Bronchial epithelial cell (primary cell): ENCODE results near the gene PANK4. TPM values are rescaled to one million over a fixed set of nuclear protein-coding genes. Genes with fewer than 3 reads are reported as not detected.

Source experiments
- DNase-seq: peaks from one replicate; pipeline ENCODE4 v3.0.0-alpha.2; 2010; ENCODE audit warnings: low read depth
- FAIRE-seq: peaks from 2 replicates; lab custom pipeline; 2011; peaks lifted over from hg19 to GRCh38; lab: Jason Lieb, UNC
- H3K27me3 ChIP-seq: 2 replicates; pipeline ENCODE4 v1.5.1; 2011; ENCODE audit warnings: low read length; ENCODE audit not compliant: control insufficient read depth, insufficient read depth
- H3K36me3 ChIP-seq: 2 replicates; pipeline ENCODE4 v1.5.1; 2011; ENCODE audit warnings: low read length; ENCODE audit not compliant: control insufficient read depth, insufficient read depth
- H3K4me3 ChIP-seq: 2 replicates; pipeline ENCODE4 v1.5.1; 2011; ENCODE audit warnings: mild to moderate bottlenecking, low read depth, low read length, control low read depth
- total RNA-seq: library from RNA; depleted of rRNA; stranded (reverse); fragments of >200 nt; gene quantifications from 2 replicates; pipeline ENCODE4 v1.2.1, GENCODE V29; 2014
- TF ChIP-seq, protein P1 (sequence below): IDR thresholded peaks from 2 replicates; pipeline ENCODE4 v1.5.1; 2011; ENCODE audit warnings: mild to moderate bottlenecking, moderate library complexity, low read length, control low read depth, inconsistent platforms; ENCODE audit not compliant: insufficient read depth, severe bottlenecking

The PANK4 gene
- total RNA-seq, 1 donor from 2014 or later: 29.2 TPM

DNA sequence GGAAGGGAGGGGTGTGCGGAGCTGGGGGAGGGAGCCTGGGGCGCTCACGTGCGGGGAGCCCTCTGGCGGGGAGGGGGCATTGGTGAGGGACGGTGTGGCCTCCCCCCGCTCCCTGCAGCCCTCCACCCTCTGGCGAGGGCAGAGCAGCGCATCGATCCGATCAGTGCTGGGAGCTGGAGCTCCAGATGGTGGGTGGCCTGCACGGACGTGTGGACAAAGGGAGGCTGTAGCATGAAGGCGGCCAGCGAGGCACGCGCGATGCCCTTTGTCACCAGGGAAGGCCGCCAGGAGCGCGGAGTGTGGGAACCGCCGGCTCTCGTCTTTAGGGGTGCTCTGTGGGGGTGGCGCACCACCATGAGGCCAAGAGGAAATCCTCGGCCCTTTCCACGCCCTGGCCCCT lies 9.1 kb upstream of the PANK4 start:
- H3K27me3 ChIP-seq: no peaks in the 10 kb centered on the region
- FAIRE-seq: no peak
- TF ChIP-seq, protein P1, sequence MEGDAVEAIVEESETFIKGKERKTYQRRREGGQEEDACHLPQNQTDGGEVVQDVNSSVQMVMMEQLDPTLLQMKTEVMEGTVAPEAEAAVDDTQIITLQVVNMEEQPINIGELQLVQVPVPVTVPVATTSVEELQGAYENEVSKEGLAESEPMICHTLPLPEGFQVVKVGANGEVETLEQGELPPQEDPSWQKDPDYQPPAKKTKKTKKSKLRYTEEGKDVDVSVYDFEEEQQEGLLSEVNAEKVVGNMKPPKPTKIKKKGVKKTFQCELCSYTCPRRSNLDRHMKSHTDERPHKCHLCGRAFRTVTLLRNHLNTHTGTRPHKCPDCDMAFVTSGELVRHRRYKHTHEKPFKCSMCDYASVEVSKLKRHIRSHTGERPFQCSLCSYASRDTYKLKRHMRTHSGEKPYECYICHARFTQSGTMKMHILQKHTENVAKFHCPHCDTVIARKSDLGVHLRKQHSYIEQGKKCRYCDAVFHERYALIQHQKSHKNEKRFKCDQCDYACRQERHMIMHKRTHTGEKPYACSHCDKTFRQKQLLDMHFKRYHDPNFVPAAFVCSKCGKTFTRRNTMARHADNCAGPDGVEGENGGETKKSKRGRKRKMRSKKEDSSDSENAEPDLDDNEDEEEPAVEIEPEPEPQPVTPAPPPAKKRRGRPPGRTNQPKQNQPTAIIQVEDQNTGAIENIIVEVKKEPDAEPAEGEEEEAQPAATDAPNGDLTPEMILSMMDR: no peak
- no peak for DNase-seq
- no peak overlapping the region for H3K4me3 ChIP-seq
- H3K36me3 ChIP-seq: no peaks in the 10 kb centered on the region

DNA sequence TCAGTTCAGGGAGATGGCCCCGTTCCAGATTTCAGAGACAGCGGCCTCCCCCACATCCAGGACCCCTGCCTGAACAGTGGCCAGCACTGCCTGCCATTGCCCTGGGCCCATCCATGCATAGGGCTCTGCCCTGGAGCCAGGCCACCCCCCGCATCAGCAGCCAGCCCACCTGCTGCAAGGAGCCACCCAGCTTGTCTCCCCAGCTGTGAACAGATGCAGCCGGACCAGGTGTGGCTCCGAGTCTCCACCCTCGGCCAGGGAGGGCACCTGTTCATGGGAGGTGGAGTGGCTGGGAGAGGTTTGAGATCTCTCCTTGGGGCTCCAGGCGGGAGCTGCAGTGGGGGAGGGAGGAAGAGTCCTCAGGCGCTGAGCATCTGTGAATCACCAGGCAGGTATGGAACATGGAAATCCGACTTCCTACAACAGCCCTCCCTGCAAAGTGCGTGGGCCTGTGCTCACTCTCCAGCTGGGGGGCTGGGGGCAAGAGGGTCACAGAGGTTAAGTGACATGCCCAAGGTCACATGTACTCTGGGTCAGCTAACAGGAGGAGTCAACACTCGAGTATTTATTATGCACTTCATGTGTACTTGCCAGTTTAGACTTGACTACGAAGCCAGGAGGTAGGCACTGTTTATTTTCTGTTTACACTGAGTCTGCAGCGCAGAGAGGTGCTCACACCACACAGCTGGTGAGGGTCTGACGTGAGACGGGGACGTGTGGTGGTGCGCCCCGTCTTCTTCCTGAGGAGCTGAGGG lies 8.5 kb upstream of the PANK4 start:
- DNase-seq (peak; percentile 95), FAIRE-seq (peak; percentile 94)
- H3K36me3 ChIP-seq: no peaks in the 10 kb centered on the region
- H3K4me3 ChIP-seq: no peak overlapping the region
- TF ChIP-seq, protein P1: no peak
- H3K27me3 ChIP-seq: no peaks in the 10 kb centered on the region

DNA sequence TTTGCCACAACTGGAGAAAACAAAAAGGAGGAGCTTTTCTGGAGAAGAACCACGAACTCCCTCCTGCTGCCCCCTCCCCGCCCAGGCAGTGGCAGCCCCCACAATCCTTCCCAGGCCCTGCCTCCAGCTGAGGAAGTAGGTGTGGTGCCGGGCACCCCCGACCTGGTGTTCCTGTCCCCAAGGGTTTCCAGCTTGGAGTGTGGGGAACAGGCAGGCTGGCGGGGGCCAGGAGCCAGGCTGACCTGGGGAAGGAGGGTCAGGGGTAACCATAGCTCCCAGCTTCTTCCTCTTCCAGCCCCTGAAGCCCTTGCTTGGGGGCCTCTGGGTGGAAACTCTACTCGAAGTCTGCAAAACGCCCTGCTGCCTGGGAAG lies 7.9 kb upstream of the PANK4 start:
- H3K27me3 ChIP-seq: no peaks in the 10 kb centered on the region
- FAIRE-seq (no peak), DNase-seq (no peak)

DNA sequence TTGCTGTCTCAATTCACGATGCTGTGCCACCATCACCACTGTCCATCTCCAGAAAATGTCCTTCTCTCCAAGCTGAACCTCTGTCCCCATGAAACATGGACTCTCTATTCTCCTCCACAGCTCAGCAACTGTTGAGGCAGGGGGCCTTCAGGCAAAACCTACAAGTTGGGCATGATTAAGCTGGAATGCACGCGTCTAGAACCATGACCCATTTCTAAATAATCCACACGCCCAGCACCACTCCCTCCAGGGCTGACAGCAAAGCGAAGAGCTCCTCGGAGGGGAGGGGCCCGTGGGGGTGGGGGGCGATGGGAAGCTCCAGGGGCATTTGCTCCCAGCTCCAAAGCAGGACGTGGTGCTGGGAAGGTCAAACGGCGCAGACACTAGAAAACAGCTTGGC lies 7.0 kb upstream of the PANK4 start:
- Histone ChIP-seq H3K4me3 (no peak overlapping the region), H3K36me3 (no peaks in the 10 kb centered on the region), H3K27me3 (no peaks in the 10 kb centered on the region)
- TF ChIP-seq, protein P1: no peak
- DNase-seq: peak; percentile 88
- peak; percentile 80 for FAIRE-seq

More for the DNA sequence above, 7.9 kb upstream of the PANK4 start:
- no peak overlapping the region for H3K4me3 ChIP-seq
- no peaks in the 10 kb centered on the region for H3K36me3 ChIP-seq
- TF ChIP-seq, protein P1: no peak

DNA sequence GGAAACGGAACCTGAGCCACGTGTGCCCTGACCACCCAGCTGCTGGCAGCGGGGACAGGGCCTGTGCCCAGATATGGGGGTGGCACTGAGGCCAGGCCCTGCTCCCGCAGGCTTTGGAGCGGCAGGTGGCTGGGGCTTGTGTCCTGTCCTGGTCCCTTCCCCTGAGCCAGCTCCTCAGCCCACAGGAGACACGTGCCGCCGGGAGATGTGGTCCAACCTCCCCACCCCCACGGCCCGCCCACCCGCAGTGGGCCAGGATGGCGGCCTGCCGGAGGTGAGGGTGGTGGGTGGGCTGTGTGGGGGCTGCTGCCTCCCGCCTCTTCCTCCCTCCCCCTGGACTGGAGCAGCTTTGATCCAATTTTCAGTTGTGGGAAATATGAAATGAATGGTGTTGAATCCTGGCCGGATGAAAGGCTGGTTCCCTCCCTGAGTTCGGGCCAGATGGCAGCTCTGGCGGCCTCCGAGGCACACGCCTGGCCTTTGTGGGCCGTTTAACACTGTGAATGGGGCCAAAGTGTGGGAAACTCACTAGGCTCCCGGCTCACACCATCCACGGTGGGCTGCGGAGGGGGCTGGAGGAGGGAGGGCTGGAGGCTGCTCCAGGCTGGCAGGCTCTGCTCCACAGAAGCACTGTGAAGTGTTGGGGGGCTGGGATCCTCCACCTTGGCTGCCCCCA lies 6.2 kb upstream of the PANK4 start:
- no peak for DNase-seq
- Histone ChIP-seq H3K4me3 (no peak overlapping the region), H3K36me3 (no peaks in the 10 kb centered on the region), H3K27me3 (no peaks in the 10 kb centered on the region)
- FAIRE-seq: no peak
- TF ChIP-seq, protein P1: no peak
